Measurements from ENCODE around the gene TPH2. TPM values are rescaled to one million over a fixed set of nuclear protein-coding genes. Genes with fewer than 3 reads are reported as not detected.

The TPH2 gene
- not detected in 2 replicates for total RNA-seq (2014; rRNA removed; shearing (Covaris generic))

DNA sequence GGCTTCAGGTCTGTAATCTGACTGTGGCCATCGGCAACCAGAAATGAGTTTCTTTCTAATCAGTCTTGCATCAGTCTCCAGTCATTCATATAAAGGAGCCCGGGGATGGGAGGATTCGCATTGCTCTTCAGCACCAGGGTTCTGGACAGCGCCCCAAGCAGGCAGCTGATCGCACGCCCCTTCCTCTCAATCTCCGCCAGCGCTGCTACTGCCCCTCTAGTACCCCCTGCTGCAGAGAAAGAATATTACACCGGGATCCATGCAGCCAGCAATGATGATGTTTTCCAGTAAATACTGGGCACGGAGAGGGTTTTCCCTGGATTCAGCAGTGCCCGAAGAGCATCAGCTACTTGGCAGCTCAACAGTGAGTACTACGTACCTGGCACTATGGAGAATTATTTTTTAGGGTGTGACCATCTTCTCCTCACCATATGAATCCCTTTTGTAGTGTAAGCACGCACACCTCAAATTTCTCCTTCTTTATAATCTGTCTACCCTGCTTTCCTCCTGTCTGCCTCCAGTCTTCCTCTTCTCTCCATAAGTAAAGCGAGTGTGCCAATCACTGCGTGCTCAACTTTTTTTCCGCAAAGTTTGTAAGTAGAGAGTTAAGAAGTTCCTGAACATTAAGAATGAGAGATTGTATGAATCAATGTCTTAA is at the start of gene TPH2:
TSS of gene TPH2 (plus strand) at position 118 of the 658 bp plus-strand sequence. CDS start at position 260, 142 bp downstream.

Other genes with a start within 250 kb of the TPH2 start
- 23.7 and 46.8 TPM in 2 replicates for gene RAB21, start 184.0 kb upstream of the TPH2 start, total RNA-seq (2014; rRNA removed; shearing (Covaris generic))
- gene TBC1D15, start 99.1 kb upstream of the TPH2 start, total RNA-seq (2014; rRNA removed; shearing (Covaris generic)) = 19.1 and 21.9 TPM in 2 replicates

Data from A375 (cell line).